K562 (cell line): ENCODE data around the gene NGRN. TPM values are rescaled to one million over a fixed set of nuclear protein-coding genes. Genes with fewer than 3 reads are reported as not detected.
"Not testable (repeated sequence)": the region's sequence is repeated elsewhere in the genome, so short reads cannot be mapped to it uniquely, and the experiment has no call there.

ENCODE experiments used
- ATAC-seq: fragments of 200-7000 bp; cut with Tn5 transposase; 3 replicates; pipeline ENCODE4 v1.9.1; 2020; ENCODE audit warnings: moderate library complexity
- BruUV-seq: library from RNA; stranded (reverse); fragments of 400-500 nt; replicated peaks from 2 replicates; lab custom pipeline; 2021; lab: Mats Ljungman, UMichigan
- CTCF ChIA-PET: fragments of 300-600 bp; formaldehyde crosslinking; extraction: SDS; loops from one replicate; lab custom pipeline; 2021; ENCODE audit warnings: low intra/inter-chr PET ratio; lab: Yijun Ruan, JAX
- POLR2A ChIA-PET: fragments of 300-600, 350-650 bp; sonication (Branson Sonifier 250); formaldehyde crosslinking; extraction: SDS; loops from one replicate; lab custom pipeline; 2021; ENCODE audit warnings: antibody characterized with exemption, inconsistent platforms; lab: Yijun Ruan, JAX
- DNase-seq, 4 experiments: peaks; one replicate each; pipeline versions ENCODE4 v3.0.0 to v3.0.0-alpha.2; 2011 to 2018; ENCODE audit warnings: low spot score in 3 of 4, mixed read lengths in 3 of 4; ENCODE audit errors: extremely low read depth in 1 of 4
- FAIRE-seq: peaks from 2 replicates; lab custom pipeline; 2011; peaks lifted over from hg19 to GRCh38; lab: Jason Lieb, UNC
- H2AFZ ChIP-seq: 2 replicates; pipeline ENCODE4 v1.6.0; 2011; ENCODE audit warnings: low read depth, low read length, control low read depth, inconsistent platforms
- H3K27ac ChIP-seq: fragments of 200-600 bp; 3 replicates; pipeline ENCODE4 v1.8.0; 2011; ENCODE audit warnings: low read depth, mild to moderate bottlenecking, control low read depth, inconsistent platforms, low read length, moderate library complexity, mixed read lengths; ENCODE audit errors: extremely low read depth
- H3K27me3 ChIP-seq, 2 experiments: fragments of 300-600 bp in 1 of 2; 2 replicates in 1 of 2; 3 replicates in 1 of 2; pipeline versions ENCODE4 v1.6.0 to v1.8.0; 2011; ENCODE audit warnings: inconsistent platforms in 2 of 2, low read length in 2 of 2, mild to moderate bottlenecking in 1 of 2, mixed read lengths in 1 of 2, moderate library complexity in 1 of 2; ENCODE audit not compliant: control insufficient read depth in 2 of 2, insufficient read depth in 2 of 2
- H3K36me3 ChIP-seq: fragments of 300-600 bp; 3 replicates; pipeline ENCODE4 v1.8.0; 2011; ENCODE audit warnings: mild to moderate bottlenecking, low read length, inconsistent platforms; ENCODE audit not compliant: control insufficient read depth, insufficient read depth
- H3K4me1 ChIP-seq, 2 experiments: fragments of 200-600 bp in 1 of 2; replicated peaks in 1 of 2; 2 replicates in 1 of 2; 3 replicates in 1 of 2; pipeline versions ENCODE4 v1.5.1 to v1.8.0; 2011; ENCODE audit warnings: inconsistent platforms in 2 of 2, low read length in 2 of 2, mild to moderate bottlenecking in 1 of 2, mixed read lengths in 1 of 2, moderate library complexity in 1 of 2; ENCODE audit not compliant: control insufficient read depth in 2 of 2, insufficient read depth in 2 of 2
- H3K4me2 ChIP-seq: 2 replicates; pipeline ENCODE4 v1.6.1; 2011; ENCODE audit warnings: low read length, control low read depth, inconsistent platforms, mixed read lengths; ENCODE audit not compliant: insufficient read depth
- H3K4me3 ChIP-seq: fragments of 200-600 bp; sonication (generic), shearing (Covaris generic); 2 replicates; pipeline ENCODE4 v1.5.1; 2016; ENCODE audit warnings: control low read depth, inconsistent platforms
- H3K79me2 ChIP-seq: fragments of 200-600 bp; 3 replicates; pipeline ENCODE4 v1.8.0; 2011; ENCODE audit warnings: low read length, inconsistent platforms; ENCODE audit not compliant: control insufficient read depth, insufficient read depth
- H3K9ac ChIP-seq, 2 experiments: 2 replicates each; pipeline versions ENCODE4 v1.6.0 to v1.6.1; 2011; ENCODE audit warnings: low read depth in 2 of 2, low read length in 2 of 2, control low read depth in 1 of 2, inconsistent platforms in 1 of 2, mild to moderate bottlenecking in 1 of 2, mixed read lengths in 1 of 2; ENCODE audit not compliant: insufficient read depth in 1 of 2
- H3K9me1 ChIP-seq: one replicate; pipeline ENCODE4 v1.6.0; 2011; ENCODE audit warnings: inconsistent platforms, mild to moderate bottlenecking, low read length, moderate library complexity; ENCODE audit not compliant: control insufficient read depth, insufficient read depth
- H3K9me3 ChIP-seq: replicated peaks from 2 replicates; pipeline ENCODE4 v1.5.1; 2011; ENCODE audit warnings: low read depth, low read length, inconsistent platforms; ENCODE audit not compliant: control insufficient read depth, insufficient read depth
- H4K20me1 ChIP-seq: replicated peaks from 2 replicates; pipeline ENCODE4 v1.6.1; 2011; ENCODE audit warnings: low read length, inconsistent platforms, mixed read lengths; ENCODE audit not compliant: control insufficient read depth, insufficient read depth
- ARID1B ChIP-seq: fragments of 450-650 bp; IDR thresholded peaks from 2 replicates; pipeline ENCODE4 v1.6.1; 2016; ENCODE audit warnings: antibody characterized with exemption, mild to moderate bottlenecking, inconsistent platforms
- C11orf30 ChIP-seq: fragments of 450-650 bp; IDR thresholded peaks from 2 replicates; pipeline ENCODE4 v1.6.1; 2016; ENCODE audit warnings: low read depth, mild to moderate bottlenecking
- MAFG ChIP-seq: fragments of 450-650 bp; conservative IDR thresholded peaks from 2 replicates; pipeline ENCODE4 v1.6.1; 2016; ENCODE audit warnings: missing genetic modification characterization, missing compliant biosample characterization
- NFATC3 ChIP-seq: fragments of 450-650 bp; IDR thresholded peaks from 2 replicates; pipeline ENCODE4 v1.6.1; 2017; ENCODE audit warnings: mild to moderate bottlenecking
- NFE2 ChIP-seq: IDR thresholded peaks from 2 replicates; pipeline ENCODE4 v1.6.1; 2014; ENCODE audit warnings: antibody characterized with exemption, low read depth
- SMARCA4 ChIP-seq: fragments of 450-650 bp; IDR thresholded peaks from 2 replicates; pipeline ENCODE4 v1.6.1; 2016
- ZNF121 ChIP-seq: sonication (generic); formaldehyde crosslinking; conservative IDR thresholded peaks from 2 replicates; pipeline ENCODE4 v1.8.0; 2022; ENCODE audit warnings: missing genetic modification reagents
- ZNF316 ChIP-seq: fragments of 450-650 bp; IDR thresholded peaks from 2 replicates; pipeline ENCODE4 v1.6.1; 2016
- ZNF384 ChIP-seq: IDR thresholded peaks from 2 replicates; pipeline ENCODE4 v1.6.1; 2012; ENCODE audit warnings: low read depth, low read length, improper control_type of control experiment
- WGBS: fragments of 100-300 bp; shearing (Covaris generic); methylation state at CpG from one replicate; pipeline ENCODE4 v1.1.6; 2016; ENCODE audit warnings: low coverage, mixed read lengths; ENCODE audit not compliant: insufficient coverage; ENCODE audit errors: missing lambda C conversion rate; 5-methylcytosine and 5-hydroxymethylcytosine counted together
- in situ Hi-C: fragments of 300-500 bp; cut with MboI; formaldehyde crosslinking; loops from 4 replicates; pipeline ENCODE4 v1.15.0; 2018; ENCODE audit warnings: inconsistent platforms, mixed read lengths
- intact Hi-C: fragments of 100-400 bp; cut with micrococcal nuclease; formaldehyde crosslinking; loops from 2 replicates; pipeline ENCODE4 v1.14.2; 2022
- polyA plus RNA-seq, 8 experiments: library from polyadenylated mRNA; depleted of rRNA in 4 of 8; stranded (reverse) in 5 of 8; unstranded in 3 of 8; fragments of >200 nt; fragmentation: Nextera tagmentation in 2 of 8; fragmentation: Illumina TruSeq in 1 of 8; extraction: Ambion mirVana in 2 of 8; extraction: Trizol in 1 of 8; gene quantifications; 2 replicates each; pipeline versions ENCODE4 v1.2.1 to v1.2.3, GENCODE V29; 2011 to 2014; ENCODE audit warnings: inconsistent platforms in 1 of 8, missing spikeins in 1 of 8
- total RNA-seq, 7 experiments: library from RNA; depleted of rRNA in 6 of 7; stranded (reverse); fragments of >200 nt in 6 of 7; fragmentation: Illumina TruSeq in 2 of 7; extraction: Trizol in 2 of 7; gene quantifications; 2 replicates each; pipeline versions ENCODE4 v1.2.1 to v1.2.3, GENCODE V29; 2011 to 2021; ENCODE audit warnings: low replicate concordance in 1 of 7

NGRN gene
- total and polyA plus RNA-seq, 9 of the 15 experiments (the other 6 are each of a cell fraction or from before 2014, with no cell fraction given): 14.0 to 73.4 (median 60.0) TPM

GRCh38 chr15:90278467-90278866 lies 13.0 kb downstream of the NGRN start:
- POLR2A ChIA-PET, in situ Hi-C loops, H3K27ac ChIP-seq, H3K9me1 ChIP-seq, FAIRE-seq, BruUV-seq, H3K36me3 ChIP-seq, H3K4me2 ChIP-seq, H3K9ac ChIP-seq, H3K9me3 ChIP-seq, H2AFZ ChIP-seq, H4K20me1 ChIP-seq, intact Hi-C loops, H3K4me1 ChIP-seq, DNase-seq, H3K4me3 ChIP-seq, CTCF ChIA-PET, H3K27me3 ChIP-seq, ATAC-seq, H3K79me2 ChIP-seq: not testable (repeated sequence)
- peak; percentile 68 for TF ChIP-seq ZNF121 (CRISPR knock-in tag)
- 90% methylated on average over 5 of the region's 12 CpGs for WGBS

GRCh38 chr15:90280743-90281142 lies 15.3 kb downstream of the NGRN start:
- POLR2A ChIA-PET, CTCF ChIA-PET: not testable (repeated sequence)

GRCh38 chr15:90281637-90282036 lies 16.2 kb downstream of the NGRN start:
- not testable (repeated sequence) for BruUV-seq

More at GRCh38 chr15:90280743-90281142, 15.3 kb downstream of the NGRN start:
- H4K20me1 ChIP-seq: not testable (repeated sequence)
- peak; percentile 63; the same call in 1 of the 2 replicates for TF ChIP-seq NFATC3
- peak; percentile 74; the same call in 1 of the 2 replicates for TF ChIP-seq NFE2
- TF ChIP-seq ZNF384: peak; percentile 11; the same call in 1 of the 2 replicates
- TF ChIP-seq SMARCA4: 0 out of 2 replicates have a peak, but pooled peaks have one; percentile 36
- peak; percentile 42; the same call in 1 of the 2 replicates for TF ChIP-seq C11orf30
- TF ChIP-seq ARID1B: peak; percentile 47
- TF ChIP-seq MAFG (tag): 0 out of 2 replicates have a peak, but pooled peaks have one; percentile 17
- peak; percentile 30; the same call in 1 of the 2 replicates for TF ChIP-seq ZNF316
- TF ChIP-seq, all 486 proteins: peak for 8; not testable (repeated sequence) for 478
- in situ Hi-C loops, H3K79me2 ChIP-seq, H3K4me2 ChIP-seq, H3K4me1 ChIP-seq, H3K9me3 ChIP-seq, H2AFZ ChIP-seq, BruUV-seq, DNase-seq, H3K27me3 ChIP-seq, H3K9me1 ChIP-seq, H3K27ac ChIP-seq, FAIRE-seq, H3K9ac ChIP-seq, H3K36me3 ChIP-seq, H3K4me3 ChIP-seq: not testable (repeated sequence)
- WGBS: 49% methylated on average over 5 of the region's 5 CpGs
- intact Hi-C loops: loop anchor here (10.0 kb wide), 1 partner anchor 536 kb away; no protein-coding TSS in a partner anchor
- peak; percentile 79 for ATAC-seq

More at GRCh38 chr15:90281637-90282036, 16.2 kb downstream of the NGRN start:
- in situ Hi-C loops, FAIRE-seq, H3K9me3 ChIP-seq, H3K9ac ChIP-seq, H3K27me3 ChIP-seq, DNase-seq, H2AFZ ChIP-seq, H3K4me3 ChIP-seq, H3K9me1 ChIP-seq, ATAC-seq, H3K79me2 ChIP-seq, H4K20me1 ChIP-seq, H3K27ac ChIP-seq, H3K4me2 ChIP-seq, H3K4me1 ChIP-seq, H3K36me3 ChIP-seq: not testable (repeated sequence)
- POLR2A ChIA-PET: interaction anchor here (1.1 kb wide), 1 partner anchor 13 kb away, joined by 3 read pairs; no protein-coding TSS in a partner anchor
- WGBS: 64% methylated on average over 4 of the region's 6 CpGs
- intact Hi-C loops: loop anchor here (10.0 kb wide), 1 partner anchor 537 kb away; no protein-coding TSS in a partner anchor
- CTCF ChIA-PET: interaction anchor here (1.3 kb wide), 1 partner anchor 139 kb away, joined by 6 read pairs; no protein-coding TSS in a partner anchor
